ENCODE data around the gene RPS19.
A peak's percentile ranks its signal among the peaks of the same experiment; 100 is the strongest.

GRCh38 chr19:41811036-41811435, 49.0 kb upstream of the RPS19 start:
- TF ChIP-seq POLR2A (IDR thresholded peaks at IDR 0.05) (no peak), CTCF (IDR thresholded peaks at IDR 0.05 in 8 of 11, conservative IDR thresholded peaks at IDR 0.05 in 3 of 11) (no peak), POLR2AphosphoS5 (IDR thresholded peaks at IDR 0.05) (peak in 2 of 3 donors; percentile 34 to 41)

Measured in spleen (tissue), 7 donors.